ENCODE results near the gene MAP2K3.
"Not testable (repeated sequence)": the region's sequence is repeated elsewhere in the genome, so short reads cannot be mapped to it uniquely, and the experiment has no call there.

Gene MAP2K3

GRCh38 chr17:21339011-21339410 is 54.5 kb downstream of the MAP2K3 start:
- FAIRE-seq, result no peak

- FAIRE-seq, result not testable (repeated sequence)
Observed at GRCh38 chr17:21339571-21339970, 55.1 kb downstream of the MAP2K3 start.

DNA sequence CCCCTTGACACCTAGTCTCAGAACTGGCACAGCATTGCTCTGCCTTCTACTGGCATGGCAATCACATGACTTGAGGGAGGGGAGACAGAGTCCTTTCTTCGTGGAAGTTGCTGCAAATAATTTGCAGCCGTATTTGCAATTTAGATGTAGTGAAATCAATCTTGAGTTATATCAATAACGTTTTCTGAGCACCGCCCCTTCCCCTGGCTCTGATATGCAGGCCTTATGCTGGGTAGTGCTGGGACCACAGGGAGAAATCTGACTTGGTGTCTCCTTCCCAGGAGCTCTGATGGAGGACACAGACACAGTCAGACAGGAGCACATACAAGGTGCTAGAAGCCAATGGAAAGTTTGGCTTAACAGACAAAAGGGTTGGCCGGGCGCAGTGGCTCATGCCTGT is 55.9 kb downstream of the MAP2K3 start:
- FAIRE-seq, result not testable (repeated sequence)

GRCh38 chr17:21341279-21341678 is 56.8 kb downstream of the MAP2K3 start:
- FAIRE-seq, result not testable (repeated sequence)

DNA sequence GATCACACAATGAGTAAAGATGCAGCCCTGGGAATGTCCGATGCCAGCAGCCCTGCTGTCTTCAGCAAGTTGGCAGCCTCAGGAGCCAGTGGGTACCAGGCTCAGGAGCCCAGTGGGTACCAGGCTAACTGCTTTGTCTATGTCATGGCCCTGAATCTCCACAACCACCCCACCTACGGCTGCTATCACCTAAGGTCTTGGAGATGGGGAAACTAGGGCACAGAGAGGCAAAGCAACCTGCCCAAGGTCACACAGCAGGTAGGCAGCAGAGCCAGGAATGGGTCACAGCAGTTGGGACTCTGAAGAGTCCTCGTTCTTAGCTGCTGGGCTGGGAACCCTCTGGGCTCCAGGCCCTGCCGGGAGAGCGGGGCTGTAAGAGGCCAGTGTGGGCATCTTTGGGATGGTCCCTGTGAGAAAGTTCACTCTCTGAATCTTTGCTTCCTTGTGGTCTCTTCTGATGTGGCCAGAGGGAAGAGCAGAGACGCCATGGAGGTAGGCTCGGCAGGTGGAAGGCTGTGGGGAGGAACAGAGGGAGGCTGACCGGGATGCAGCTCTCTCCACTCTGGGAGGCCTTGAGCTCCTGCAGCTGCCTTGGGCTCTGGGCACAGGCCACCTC is 57.5 kb downstream of the MAP2K3 start:
- not testable (repeated sequence) for FAIRE-seq

- FAIRE-seq, result not testable (repeated sequence)
Observed at GRCh38 chr17:21343061-21343949, 58.8 kb downstream of the MAP2K3 start.

GRCh38 chr17:21344801-21345200 is 60.3 kb downstream of the MAP2K3 start:
- FAIRE-seq, result not testable (repeated sequence)

DNA sequence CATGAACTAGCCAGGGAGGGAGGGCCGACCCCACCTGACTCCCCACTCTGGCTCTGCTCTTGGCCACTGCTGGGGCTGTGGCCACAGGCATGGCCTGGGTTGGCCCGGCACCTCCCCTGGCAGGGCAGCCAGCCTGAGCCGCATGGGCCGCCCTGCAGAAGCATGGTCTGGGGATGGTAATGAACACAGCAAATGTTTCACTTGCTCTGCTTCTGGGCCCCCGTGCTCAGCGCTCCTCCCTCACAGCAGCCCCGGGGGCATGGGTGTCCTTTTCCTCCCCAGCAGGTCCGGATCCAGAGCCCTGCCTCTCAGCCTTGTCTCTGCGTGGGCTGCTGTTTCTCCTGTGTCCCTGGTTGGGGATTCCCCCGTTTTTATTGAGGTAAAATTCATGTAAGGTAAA is 60.7 kb downstream of the MAP2K3 start:
- no peak for FAIRE-seq

- FAIRE-seq, result not testable (repeated sequence)
Observed at GRCh38 chr17:21346107-21346506, 61.6 kb downstream of the MAP2K3 start.

DNA sequence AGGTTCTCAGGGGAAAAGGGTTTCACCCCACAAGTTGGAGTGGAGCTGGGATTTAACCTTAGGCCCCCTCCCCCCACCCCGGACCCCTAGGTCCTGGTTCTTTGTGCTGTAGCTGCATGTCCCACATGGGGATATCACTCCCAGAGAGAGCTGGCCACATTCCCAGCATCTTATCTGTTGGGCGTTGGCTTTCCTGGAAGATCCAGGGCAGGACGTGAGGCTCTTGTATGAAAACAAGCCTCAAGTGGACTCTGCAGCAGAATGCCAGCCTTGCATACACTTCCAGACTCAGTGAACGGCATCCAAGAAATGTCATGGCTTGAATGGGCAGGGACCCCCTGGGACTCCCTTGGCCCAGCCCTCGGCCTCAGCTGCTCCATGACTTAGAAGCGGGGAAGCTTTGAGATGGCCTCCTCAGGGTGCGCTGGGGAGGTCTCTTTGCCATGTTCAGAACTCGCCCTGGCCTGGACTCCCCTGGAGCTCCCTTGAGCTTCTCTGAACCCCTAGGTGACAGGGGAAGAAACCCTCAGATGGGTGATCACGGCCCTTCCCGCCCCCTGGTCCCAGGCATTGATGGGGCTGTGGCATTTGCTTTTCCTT is 62.2 kb downstream of the MAP2K3 start:
- FAIRE-seq, result not testable (repeated sequence)

GRCh38 chr17:21347660-21348059 is 63.1 kb downstream of the MAP2K3 start:
- not testable (repeated sequence) for FAIRE-seq

GRCh38 chr17:21348081-21348925 is 63.8 kb downstream of the MAP2K3 start:
- not testable (repeated sequence) for FAIRE-seq

- FAIRE-seq, result not testable (repeated sequence)
Observed at GRCh38 chr17:21348926-21349261, 64.4 kb downstream of the MAP2K3 start.

- not testable (repeated sequence) for FAIRE-seq
Observed at GRCh38 chr17:21349358-21350050, 65.0 kb downstream of the MAP2K3 start.

GRCh38 chr17:21350495-21350894 is 66.0 kb downstream of the MAP2K3 start:
- not testable (repeated sequence) for FAIRE-seq

GRCh38 chr17:21351366-21352065 is 67.0 kb downstream of the MAP2K3 start:
- FAIRE-seq, result no peak

DNA sequence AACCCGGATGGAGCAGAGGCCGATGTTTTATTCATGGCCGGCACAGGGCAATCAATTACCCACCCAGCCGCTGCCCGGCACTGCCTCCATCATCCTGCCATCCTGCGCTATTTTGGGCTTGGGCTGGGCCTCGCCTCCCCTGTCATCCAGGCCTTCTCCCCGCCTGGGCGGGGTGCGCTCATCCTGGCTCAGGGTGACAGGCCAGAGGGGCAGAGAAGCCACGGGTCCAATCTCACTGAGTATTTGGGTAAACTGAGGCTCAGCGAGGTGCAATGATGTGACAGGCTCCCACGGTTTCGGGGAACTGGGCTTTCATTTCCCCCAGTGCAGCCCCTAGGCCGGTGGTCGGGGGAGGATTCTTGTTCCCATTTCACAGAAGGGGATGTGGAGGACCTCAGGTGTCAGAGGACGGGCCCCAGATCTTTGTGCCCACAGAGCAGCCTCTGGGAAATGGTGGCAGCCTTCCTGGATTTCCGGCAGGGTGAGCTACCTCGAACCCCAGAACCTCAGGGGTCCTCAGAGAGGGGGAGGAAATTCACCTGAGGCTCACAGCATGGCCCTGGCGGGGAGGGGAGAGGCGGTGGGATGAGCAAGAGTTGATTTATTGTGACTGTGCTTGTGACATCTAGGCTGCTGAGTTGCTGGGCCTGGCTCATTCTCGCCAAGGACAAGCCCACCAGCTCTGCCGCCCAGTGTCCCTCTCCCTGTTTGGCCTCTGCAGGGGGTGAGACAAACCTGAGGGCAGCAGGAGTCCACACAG is 67.9 kb downstream of the MAP2K3 start:
- FAIRE-seq, result no peak

DNA sequence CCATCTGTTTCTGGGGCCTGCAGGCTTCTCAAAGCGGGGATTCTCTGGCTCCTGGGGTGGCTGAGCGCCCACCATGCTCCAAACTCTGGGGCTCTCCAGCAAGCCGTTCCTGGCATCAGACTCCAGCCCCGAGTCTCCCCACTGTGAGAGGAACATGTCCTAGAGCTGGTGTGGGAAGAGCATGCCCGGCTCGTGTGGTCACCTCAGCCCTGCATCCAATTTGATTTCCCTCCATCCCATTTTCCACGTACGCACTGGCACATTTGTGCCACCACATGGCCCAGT is 68.4 kb downstream of the MAP2K3 start:
- no peak for FAIRE-seq

- no peak for FAIRE-seq
Observed at GRCh38 chr17:21353326-21354010, 69.0 kb downstream of the MAP2K3 start.

DNA sequence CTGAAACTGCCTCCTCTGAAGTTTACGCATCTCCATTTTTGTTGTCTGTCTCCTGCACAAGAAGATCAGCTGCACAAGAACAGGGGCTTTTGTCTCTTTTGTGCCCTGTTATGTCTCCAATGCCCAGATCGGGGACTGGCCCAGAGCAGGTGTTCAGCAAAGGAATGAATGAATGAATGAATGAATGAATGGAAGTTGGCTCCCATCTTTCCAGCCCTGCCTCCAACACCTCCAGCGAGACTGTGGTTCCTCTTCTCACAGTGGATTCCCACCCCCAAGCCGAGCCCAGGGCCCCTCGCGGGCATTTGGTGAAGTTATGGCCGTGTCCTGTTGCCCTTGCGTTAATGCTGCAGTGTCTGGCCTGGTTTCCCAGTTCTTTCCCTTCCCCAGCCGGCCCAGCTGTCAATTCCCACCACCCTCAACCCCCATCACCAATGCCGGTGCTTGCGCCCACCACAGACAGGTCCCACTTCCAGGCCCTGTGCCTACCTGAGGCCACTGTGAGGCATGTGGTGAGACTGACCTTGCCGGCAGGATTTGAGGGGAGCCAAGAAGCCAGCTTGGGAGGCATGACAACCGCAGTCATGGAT is 70.4 kb downstream of the MAP2K3 start:
- no peak for FAIRE-seq

Data from G401.6 (cell line).